ENCODE data around the gene CXCL1. TPM values are rescaled to one million over a fixed set of nuclear protein-coding genes. Genes with fewer than 3 reads are reported as not detected.
A peak's percentile ranks its signal among the peaks of the same experiment; 100 is the strongest.

The CXCL1 gene
- total RNA-seq, 1 donor from 2014 or later: 0.81 TPM

DNA sequence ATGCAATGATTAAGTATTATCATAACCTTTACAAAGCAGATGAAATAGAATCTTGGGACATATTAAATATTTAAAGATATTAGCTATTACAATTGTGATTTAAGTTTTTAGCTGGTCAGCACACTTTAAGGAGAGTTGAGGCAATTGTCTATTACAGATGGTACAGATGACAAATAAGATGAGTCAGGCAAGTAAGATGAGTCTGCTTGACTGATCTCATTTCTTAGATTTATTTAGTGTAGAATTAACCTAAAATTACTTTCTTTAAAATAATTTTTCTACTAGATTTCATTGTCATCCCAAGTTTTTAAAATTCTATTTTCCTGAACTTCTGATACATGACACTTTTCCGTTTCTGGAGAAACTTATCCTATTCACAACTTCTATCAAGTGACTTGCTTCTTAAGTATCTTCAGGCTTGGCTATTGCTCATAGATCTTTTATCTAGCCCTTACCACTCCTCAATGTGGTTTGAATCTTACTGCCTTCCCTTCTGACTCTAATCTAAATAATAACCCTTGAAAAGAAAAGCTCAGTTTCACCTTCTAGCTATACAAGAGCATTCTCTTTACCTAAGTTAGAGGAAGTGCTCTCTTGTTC is 32.9 kb downstream of the CXCL1 start:
- intact Hi-C loops (cut with DNase I): no loop called here
- no peak for DNase-seq
- ATAC-seq (ENCODE audit: poor library complexity): no peak

DNA sequence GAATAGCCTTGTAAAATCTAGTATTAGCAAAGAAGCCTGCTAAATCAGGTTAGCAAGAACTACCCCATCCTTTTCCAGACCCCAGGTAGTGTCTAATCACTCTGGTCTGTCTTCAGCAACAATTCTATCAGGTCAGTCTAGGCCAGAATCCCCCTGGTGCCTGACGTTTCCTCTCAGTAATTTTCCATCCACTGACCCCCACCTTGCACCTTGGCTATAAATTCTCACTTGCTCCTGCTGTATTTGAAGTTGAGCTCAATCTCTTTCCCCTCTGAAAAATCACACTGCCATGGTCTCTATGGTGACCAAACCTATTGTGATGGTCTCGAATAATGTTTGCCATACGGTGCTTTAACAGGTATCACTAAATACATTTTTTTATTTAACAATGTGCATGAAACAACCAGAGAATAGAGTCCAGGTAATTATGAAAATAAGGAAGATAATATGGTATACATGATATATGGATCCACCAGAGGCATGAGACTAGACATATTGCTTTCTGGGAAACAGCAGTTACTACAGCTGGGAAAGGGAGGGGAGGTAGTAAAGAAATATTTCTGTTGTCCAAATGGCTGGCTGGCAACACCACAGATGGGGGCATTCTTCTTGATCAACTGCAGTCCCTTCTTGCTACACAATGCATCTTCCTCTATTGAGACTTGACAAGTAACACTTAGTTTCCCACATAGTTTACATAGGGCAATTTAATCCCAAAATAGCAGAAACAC is 33.8 kb downstream of the CXCL1 start:
- intact Hi-C loops (cut with DNase I): no loop called here

DNA sequence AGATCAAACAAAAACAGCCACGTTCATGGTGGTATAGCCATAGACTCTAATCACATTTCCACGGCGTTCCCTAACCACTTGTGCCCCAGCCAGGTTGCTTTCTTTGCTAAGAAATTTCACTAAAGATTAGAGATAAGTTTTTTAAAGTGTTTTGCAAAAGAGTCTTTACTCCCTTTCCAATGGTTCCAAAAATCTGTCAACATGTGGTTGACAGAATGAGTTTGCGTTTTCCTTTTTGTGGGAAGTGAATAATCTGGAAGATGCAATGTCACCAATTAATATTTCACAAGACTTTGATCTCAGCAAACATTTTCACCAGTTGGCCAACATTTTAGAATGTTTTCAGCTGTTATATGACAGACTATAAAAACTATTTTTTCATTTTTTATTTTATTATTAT is 35.3 kb downstream of the CXCL1 start:
- intact Hi-C loops (cut with DNase I): no loop called here
- DNase-seq: no peak
- peak; percentile 81 for ATAC-seq (ENCODE audit: poor library complexity)

More for the DNA sequence above, 33.8 kb downstream of the CXCL1 start:
- DNase-seq (no peak), ATAC-seq (ENCODE audit: poor library complexity) (no peak)

DNA sequence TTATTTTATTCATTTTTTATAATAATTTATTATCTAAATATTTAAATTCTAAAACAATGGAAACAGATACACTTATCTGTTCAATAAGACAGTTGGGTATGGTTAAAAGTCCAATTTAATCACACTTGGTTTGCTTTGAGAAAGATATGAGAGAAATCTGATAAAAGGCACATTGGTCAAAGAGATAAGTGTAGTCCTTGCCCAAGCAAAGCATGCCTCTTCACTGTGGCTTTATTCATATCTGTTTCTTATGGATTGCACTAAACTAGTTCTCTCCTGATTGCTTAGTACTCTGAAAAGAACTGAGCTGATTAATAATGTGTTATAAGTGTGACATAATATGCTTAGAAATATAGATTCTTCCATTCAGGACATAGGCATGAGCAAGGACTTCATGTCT is 39.8 kb downstream of the CXCL1 start:
- ATAC-seq (ENCODE audit: poor library complexity): no peak
- intact Hi-C loops (cut with DNase I): no loop called here
- DNase-seq: no peak

DNA sequence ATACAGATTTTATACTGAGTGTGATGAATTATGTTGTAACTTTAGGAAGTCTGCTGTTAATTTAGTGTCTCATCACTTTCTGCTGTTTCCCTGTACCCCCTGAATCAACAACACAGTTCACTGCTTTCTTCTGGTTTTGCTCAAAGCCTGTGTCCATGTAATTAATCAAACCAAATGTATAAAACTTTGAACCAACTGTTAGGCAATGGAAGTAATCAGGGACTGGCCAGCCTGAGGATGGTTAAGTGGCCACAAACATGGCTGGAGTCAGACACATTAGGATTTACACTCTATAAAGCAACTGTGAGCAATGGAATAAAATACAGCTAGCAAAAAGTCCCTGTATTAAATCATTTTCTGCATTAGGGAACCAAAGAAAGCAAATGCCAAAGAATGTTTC is 42.6 kb downstream of the CXCL1 start:
- DNase-seq: no peak
- intact Hi-C loops (cut with DNase I): no loop called here
- ATAC-seq (ENCODE audit: poor library complexity): no peak

DNA sequence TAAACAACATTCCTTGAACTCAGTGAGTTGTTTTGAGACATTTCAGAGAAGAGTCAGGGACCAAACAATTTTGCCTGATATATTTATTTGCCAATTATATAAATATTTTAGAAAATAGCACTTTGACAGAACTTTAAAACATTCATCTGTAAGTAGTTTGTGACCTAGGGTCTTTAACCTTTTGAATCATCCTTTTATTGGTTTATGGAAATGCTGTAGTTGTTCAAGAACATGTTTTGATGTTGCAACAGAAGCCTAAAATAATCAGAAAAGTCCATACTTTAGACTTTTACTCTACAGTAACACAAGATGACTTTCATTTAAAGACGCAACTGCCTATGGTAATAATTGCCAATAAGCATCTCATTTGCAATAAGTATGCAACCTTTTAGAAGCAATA is 43.0 kb downstream of the CXCL1 start:
- intact Hi-C loops (cut with DNase I): no loop called here
- ATAC-seq (ENCODE audit: poor library complexity) (no peak), DNase-seq (no peak)

DNA sequence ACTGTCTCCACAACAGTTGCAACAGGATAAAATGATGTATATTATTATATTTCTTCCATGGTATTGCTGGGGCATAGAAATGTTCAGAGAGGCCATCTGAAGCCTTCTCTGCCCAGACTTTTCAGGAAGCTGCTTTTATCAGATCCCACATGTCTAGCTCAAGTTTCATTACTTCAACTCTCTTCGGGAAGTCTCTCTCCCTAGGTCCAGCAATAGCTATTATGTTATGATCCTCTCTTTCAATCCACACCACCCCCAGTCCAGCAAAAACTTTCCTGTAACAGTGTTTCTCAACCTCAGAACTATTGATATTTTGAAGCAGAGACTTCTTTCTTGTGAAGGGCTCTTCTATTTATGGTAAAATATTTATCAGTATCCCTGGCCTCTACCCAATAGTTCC is 44.9 kb downstream of the CXCL1 start:
- DNase-seq (no peak), ATAC-seq (ENCODE audit: poor library complexity) (no peak)
- intact Hi-C loops (cut with DNase I): no loop called here

DNA sequence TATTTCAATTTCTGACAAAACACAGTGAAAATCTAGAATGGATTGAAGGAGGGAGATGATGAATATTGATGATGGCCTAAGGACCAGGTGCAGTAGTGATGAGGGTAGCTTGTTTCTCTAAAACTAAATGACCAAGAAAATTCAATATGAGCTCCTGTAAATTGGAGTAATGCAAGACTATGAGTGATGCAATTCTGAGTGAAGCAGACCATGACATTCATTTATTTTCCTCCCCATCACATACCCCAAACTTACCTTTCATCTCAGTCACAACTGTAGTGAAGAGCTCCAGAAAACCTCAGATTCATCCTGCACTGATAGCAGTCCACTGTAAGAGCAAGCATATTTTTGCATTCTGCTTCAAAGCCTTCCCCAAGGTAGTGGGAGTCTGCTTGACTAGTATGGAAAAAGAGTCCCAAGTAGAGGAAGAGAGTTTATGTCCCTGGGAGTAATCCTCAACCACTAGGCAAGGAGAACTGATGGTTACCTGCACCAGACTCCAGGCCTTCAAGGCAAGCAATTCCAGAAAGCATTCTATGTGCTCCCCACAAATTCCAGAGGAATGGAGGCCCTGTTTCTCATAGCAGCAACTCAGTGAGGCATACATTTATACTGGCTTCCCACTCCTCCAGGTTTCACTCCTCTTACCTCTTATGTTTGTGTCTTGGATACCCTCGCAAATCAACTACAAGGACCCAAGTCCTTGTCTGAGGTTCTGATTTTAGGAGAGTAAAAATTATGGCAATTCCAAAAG is 47.2 kb downstream of the CXCL1 start:
- no peak for DNase-seq
- intact Hi-C loops (cut with DNase I): no loop called here
- ATAC-seq (ENCODE audit: poor library complexity): no peak

DNA sequence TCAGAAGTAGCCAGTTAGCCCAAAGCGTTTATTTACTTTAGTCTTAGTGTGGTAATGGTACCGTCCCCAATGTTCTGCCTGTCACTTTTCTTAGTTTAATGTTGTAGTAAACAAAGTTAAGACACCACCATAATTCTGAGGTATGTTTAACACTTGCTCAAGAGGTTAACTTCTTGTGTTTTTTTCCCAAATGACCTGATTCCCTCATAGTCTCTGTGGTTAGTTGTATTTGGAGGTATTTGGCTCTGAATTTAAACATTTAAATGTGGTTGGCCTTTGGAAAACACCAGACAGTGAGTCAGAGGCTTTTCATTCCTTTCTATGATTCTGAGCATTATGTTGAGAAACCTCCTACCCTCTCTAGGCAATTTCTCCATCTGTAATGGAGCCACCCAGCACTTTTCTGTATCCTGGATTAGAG is 47.9 kb downstream of the CXCL1 start:
- ATAC-seq (ENCODE audit: poor library complexity): peak; percentile 72
- DNase-seq: no peak
- intact Hi-C loops (cut with DNase I): no loop called here

DNA sequence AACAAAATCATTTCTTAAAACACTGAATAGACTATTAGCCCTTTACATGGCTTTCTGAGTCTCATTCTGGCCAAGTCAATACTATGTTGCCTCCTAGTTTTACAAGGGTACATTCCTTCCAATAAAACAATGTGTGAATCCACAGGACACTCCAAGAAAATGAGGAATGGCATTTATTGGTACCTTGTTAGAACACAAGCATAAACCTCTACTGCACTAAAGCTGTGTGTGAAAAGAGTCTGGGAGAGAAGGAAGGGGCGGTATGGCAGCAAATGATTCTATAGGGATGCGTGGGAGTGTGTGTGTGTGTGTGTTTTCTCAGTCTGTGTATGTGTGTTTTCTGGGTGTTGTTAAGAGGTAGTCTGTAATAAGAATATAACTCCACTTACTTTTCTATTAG is 48.9 kb downstream of the CXCL1 start:
- ATAC-seq (ENCODE audit: poor library complexity) (no peak), DNase-seq (no peak)
- intact Hi-C loops (cut with DNase I): no loop called here

DNA sequence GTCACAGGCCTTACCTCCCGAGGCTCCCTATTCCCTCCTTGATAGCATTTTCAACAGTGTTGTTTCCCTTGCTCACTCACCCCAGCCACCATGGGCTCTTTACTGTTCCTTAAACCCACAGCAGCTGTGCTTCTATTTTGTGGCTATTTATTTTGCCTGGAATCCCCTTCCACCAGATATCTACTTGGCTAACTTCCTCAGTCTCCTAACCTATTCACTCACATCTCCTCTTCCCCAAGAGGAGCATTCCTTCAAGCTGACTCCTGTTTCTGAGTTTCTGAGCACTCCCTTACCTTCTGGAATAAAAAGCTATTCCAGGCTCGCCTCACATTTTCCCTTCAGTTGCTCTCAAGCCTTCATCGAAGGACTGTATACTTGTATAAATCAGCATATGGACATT is 50.5 kb downstream of the CXCL1 start:
- intact Hi-C loops (cut with DNase I): loop anchor here (10.0 kb wide), 1 partner anchor 265 kb away; no protein-coding TSS in a partner anchor
- no peak for ATAC-seq (ENCODE audit: poor library complexity)
- no peak for DNase-seq

Other genes with a start within 250 kb of the CXCL1 start
- gene RASSF6, start 249.0 kb upstream of the CXCL1 start, total RNA-seq: not detected
- not detected for gene CXCL8, start 128.8 kb upstream of the CXCL1 start, total RNA-seq
- not detected for gene CXCL6, start 32.7 kb upstream of the CXCL1 start, total RNA-seq
- not detected for gene PF4V1, start 16.1 kb upstream of the CXCL1 start, total RNA-seq
- gene PF4, start 112.6 kb downstream of the CXCL1 start, total RNA-seq: not detected
- gene PPBP, start 118.8 kb downstream of the CXCL1 start, total RNA-seq: 0.32 TPM
- 0.11 TPM for gene CXCL5, start 129.3 kb downstream of the CXCL1 start, total RNA-seq
- 0.75 TPM for gene CXCL3, start 169.3 kb downstream of the CXCL1 start, total RNA-seq
- 7.4 TPM for gene CXCL2, start 229.8 kb downstream of the CXCL1 start, total RNA-seq